VCaP (cell line): ENCODE measurements around the gene NCK2.

Experiments used
- H3K27ac ChIP-seq: fragments of 450-650 bp; 2 replicates; pipeline ENCODE4 v1.5.1; 2017
- CTCF ChIP-seq: fragments of 450-650 bp; conservative IDR thresholded peaks from 2 replicates; pipeline ENCODE4 v1.5.1; 2017; ENCODE audit warnings: mild to moderate bottlenecking, moderate library complexity

Gene NCK2

GRCh38 chr2:105933906-105934305 lies 189.2 kb downstream of the NCK2 start:
- TF ChIP-seq CTCF, result no peak
- H3K27ac ChIP-seq, result no peak overlapping the region

GRCh38 chr2:105934467-105934866 lies 189.8 kb downstream of the NCK2 start:
- no peak overlapping the region for H3K27ac ChIP-seq
- TF ChIP-seq CTCF, result no peak

- no peak overlapping the region for H3K27ac ChIP-seq
- no peak for TF ChIP-seq CTCF
Observed at GRCh38 chr2:105935063-105935462, 190.4 kb downstream of the NCK2 start.

GRCh38 chr2:105936954-105937353 lies 192.2 kb downstream of the NCK2 start:
- no peak overlapping the region for H3K27ac ChIP-seq
- no peak for TF ChIP-seq CTCF

GRCh38 chr2:105937498-105938097 lies 192.9 kb downstream of the NCK2 start:
- no peak overlapping the region for H3K27ac ChIP-seq
- no peak for TF ChIP-seq CTCF
